Brain microvascular endothelial cell (primary cell): ENCODE results near the gene TFAP2E.

ENCODE experiments used
- DNase-seq: peaks from one replicate; pipeline ENCODE4 v3.0.0-alpha.2; 2020
- H3K27ac ChIP-seq: fragments of 250-450 bp; sonication (Bioruptor Pico); 2 replicates; pipeline ENCODE4 v1.5.1; 2020; ENCODE audit warnings: mild to moderate bottlenecking, moderate library complexity
- H3K27me3 ChIP-seq: fragments of 250-450 bp; sonication (Bioruptor Pico); replicated peaks from 2 replicates; pipeline ENCODE4 v1.5.1; 2020; ENCODE audit warnings: mild to moderate bottlenecking
- H3K36me3 ChIP-seq: fragments of 250-450 bp; sonication (Bioruptor Pico); replicated peaks from 2 replicates; pipeline ENCODE4 v1.5.1; 2020; ENCODE audit warnings: mild to moderate bottlenecking
- H3K4me3 ChIP-seq: 2 replicates; pipeline ENCODE4 v1.5.1; 2011; ENCODE audit warnings: low read depth, mild to moderate bottlenecking, control low read depth, low read length, moderate library complexity
- CTCF ChIP-seq: IDR thresholded peaks from 2 replicates; pipeline ENCODE4 v1.5.1; 2011; ENCODE audit warnings: low read depth, mild to moderate bottlenecking, moderate library complexity, low read length, control low read depth, inconsistent platforms; ENCODE audit errors: missing control alignments
- in situ Hi-C: cut with HindIII; loops from 2 replicates; pipeline ENCODE4 v1.10.0; 2017; ENCODE audit warnings: low sequenced_read_pairs, low pct_ligation_motif_present

TFAP2E gene

GRCh38 chr1:35557611-35558373 is 15.3 kb upstream of the TFAP2E start, which contains the start of gene NCDN:
NCDN (plus strand) TSS chr1:35557799; CDS start chr1:35558191, 392 bp downstream.
- no peak for TF ChIP-seq CTCF
- peak; percentile 99 for DNase-seq
- in situ Hi-C loops: no loop called here
- Histone ChIP-seq H3K36me3 (peaks cover 5% of the 10 kb centered on the region), H3K27ac (peak within 1 kb of the TSS; percentile 78), H3K4me3 (peak within 1 kb of the TSS; percentile 93), H3K27me3 (no peaks in the 10 kb centered on the region)

- in situ Hi-C loops: no loop called here
- Histone ChIP-seq H3K27ac (no peak overlapping the region), H3K27me3 (no peaks in the 10 kb centered on the region), H3K4me3 (peak overlapping the region; percentile 93), H3K36me3 (peaks cover 8% of the 10 kb centered on the region)
- no peak for DNase-seq
- TF ChIP-seq CTCF: no peak
Observed at GRCh38 chr1:35558374-35559316, 14.5 kb upstream of the TFAP2E start.

GRCh38 chr1:35559317-35559944 is 13.7 kb upstream of the TFAP2E start:
- DNase-seq: no peak
- Histone ChIP-seq H3K36me3 (peaks cover 13% of the 10 kb centered on the region), H3K27me3 (no peaks in the 10 kb centered on the region), H3K4me3 (no peak overlapping the region), H3K27ac (no peak overlapping the region)
- no peak for TF ChIP-seq CTCF
- in situ Hi-C loops: no loop called here

GRCh38 chr1:35560256-35561225 is 12.6 kb upstream of the TFAP2E start:
- Histone ChIP-seq H3K27me3 (no peaks in the 10 kb centered on the region), H3K36me3 (peaks cover 19% of the 10 kb centered on the region), H3K4me3 (no peak overlapping the region), H3K27ac (no peak overlapping the region)
- no peak for TF ChIP-seq CTCF
- in situ Hi-C loops: no loop called here
- DNase-seq: no peak
